Keratinocyte (primary cell): ENCODE data around the gene RO60. TPM values are rescaled to one million over a fixed set of nuclear protein-coding genes. Genes with fewer than 3 reads are reported as not detected.

Experiments
- DNase-seq: peaks from one replicate; pipeline ENCODE4 v3.0.0-alpha.2; 2011; ENCODE audit warnings: low read depth, missing footprints, low spot score
- FAIRE-seq: peaks from 2 replicates; lab custom pipeline; 2011; peaks lifted over from hg19 to GRCh38; lab: Jason Lieb, UNC
- H2AFZ ChIP-seq: 2 replicates; pipeline ENCODE4 v1.6.0; 2012; ENCODE audit warnings: low read length, control low read depth, inconsistent platforms; ENCODE audit not compliant: control insufficient read depth
- H3K27ac ChIP-seq: 2 replicates; pipeline ENCODE4 v1.5.1; 2011; ENCODE audit warnings: low read length; ENCODE audit not compliant: control insufficient read depth, insufficient read depth
- H3K27me3 ChIP-seq: 3 replicates; pipeline ENCODE4 v1.6.0; 2011; ENCODE audit warnings: low read length; ENCODE audit not compliant: control insufficient read depth, insufficient read depth; ENCODE audit errors: extremely low read depth
- H3K36me3 ChIP-seq, 2 experiments: 2 replicates in 1 of 2; 3 replicates in 1 of 2; pipeline ENCODE4 v1.5.1; 2011; ENCODE audit warnings: low read length in 2 of 2, mild to moderate bottlenecking in 1 of 2; ENCODE audit not compliant: control insufficient read depth in 2 of 2, insufficient read depth in 2 of 2; ENCODE audit errors: extremely low read depth in 1 of 2
- H3K4me1 ChIP-seq: 3 replicates; pipeline ENCODE4 v1.5.1; 2011; ENCODE audit warnings: low read length; ENCODE audit not compliant: control insufficient read depth, insufficient read depth; ENCODE audit errors: extremely low read depth
- H3K4me2 ChIP-seq: 3 replicates; pipeline ENCODE4 v1.6.0; 2011; ENCODE audit warnings: low read depth, low read length; ENCODE audit not compliant: control insufficient read depth, insufficient read depth; ENCODE audit errors: extremely low read depth
- H3K4me3 ChIP-seq, 3 experiments: fragments of 200-600 bp in 1 of 3; sonication (generic) in 1 of 3; 2 replicates in 2 of 3; 3 replicates in 1 of 3; pipeline ENCODE4 v1.5.1; 2011 to 2016; ENCODE audit warnings: low read length in 3 of 3, mild to moderate bottlenecking in 3 of 3, control low read depth in 2 of 3, inconsistent platforms in 1 of 3, low read depth in 1 of 3, mixed read lengths in 1 of 3, mixed run types in 1 of 3, moderate library complexity in 1 of 3; ENCODE audit not compliant: control insufficient read depth in 2 of 3, insufficient read depth in 2 of 3; ENCODE audit errors: extremely low read depth in 1 of 3
- H3K79me2 ChIP-seq: 2 replicates; pipeline ENCODE4 v1.6.0; 2012; ENCODE audit warnings: low read length; ENCODE audit not compliant: control insufficient read depth, insufficient read depth
- H3K9ac ChIP-seq: 3 replicates; pipeline ENCODE4 v1.6.0; 2011; ENCODE audit warnings: low read length; ENCODE audit not compliant: control insufficient read depth, insufficient read depth; ENCODE audit errors: extremely low read depth
- H3K9me1 ChIP-seq: 3 replicates; pipeline ENCODE4 v1.6.0; 2011; ENCODE audit warnings: low read length; ENCODE audit not compliant: control insufficient read depth, insufficient read depth; ENCODE audit errors: extremely low read depth
- H3K9me3 ChIP-seq: 2 replicates; pipeline ENCODE4 v1.5.1; 2012; ENCODE audit warnings: low read depth, low read length; ENCODE audit not compliant: control insufficient read depth
- H4K20me1 ChIP-seq: 3 replicates; pipeline ENCODE4 v1.6.0; 2011; ENCODE audit warnings: low read length; ENCODE audit not compliant: control insufficient read depth, insufficient read depth; ENCODE audit errors: extremely low read depth
- CTCF ChIP-seq, 3 experiments: IDR thresholded peaks in 1 of 3; conservative IDR thresholded peaks in 1 of 3; optimal IDR thresholded peaks in 1 of 3; 2 replicates in 2 of 3; 3 replicates in 1 of 3; pipeline versions ENCODE3 to v1.5.1; 2011; ENCODE audit warnings: low read length in 3 of 3, mild to moderate bottlenecking in 3 of 3, moderate library complexity in 2 of 3, control low read depth in 1 of 3, inconsistent platforms in 1 of 3; ENCODE audit not compliant: insufficient read depth in 2 of 3; ENCODE audit errors: extremely low read depth in 1 of 3
- EZH2 ChIP-seq: IDR thresholded peaks from one replicate; pipeline ENCODE4 v1.6.1; 2012; ENCODE audit warnings: inconsistent platforms, mild to moderate bottlenecking, low read length, moderate library complexity
- dilution Hi-C: fragments of 300-500 bp; cut with MboI; formaldehyde crosslinking; loops from one replicate; pipeline ENCODE4 v1.7.0; 2020; ENCODE audit warnings: low sequenced_read_pairs; ENCODE audit not compliant: extremely low pct_ligation_motif_present
- polyA plus RNA-seq, 5 experiments: library from polyadenylated mRNA; depleted of rRNA in 3 of 5; stranded (reverse) in 3 of 5; stranded (forward) in 1 of 5; unstranded in 1 of 5; fragments of >200 nt; gene quantifications; 1 replicate in 1 of 5; 2 replicates in 3 of 5; 3 replicates in 1 of 5; pipeline versions ENCODE4 v1.2.1 to v1.2.3, GENCODE V29; 2011 to 2012; ENCODE audit warnings: missing spikeins in 2 of 5, low read depth in 1 of 5, low replicate concordance in 1 of 5

Gene RO60
- polyA plus RNA-seq, 1 donor (not counting 4 experiments of a cell fraction or from before 2014, with no cell fraction given) = 25.6 TPM

- TF ChIP-seq CTCF (optimal IDR thresholded peaks at IDR 0.05 in 1 of 3, IDR thresholded peaks at IDR 0.05 in 1 of 3, conservative IDR thresholded peaks at IDR 0.05 in 1 of 3; ENCODE audit: extremely low read depth in 1 of 3, insufficient read depth in 2 of 3, low read length in 3 of 3) (peak in 1 of 3 experiments; percentile 26), EZH2 (no peak)
- Histone ChIP-seq H3K79me2 (peaks cover 24% of the 10 kb centered on the region), H4K20me1 (no peaks in the 10 kb centered on the region), H3K9me1 (no peaks in the 10 kb centered on the region), H2AFZ (peak within 1 kb of the TSS; percentile 94), H3K9ac (peak within 1 kb of the TSS; percentile 71), H3K4me3 (peak within 1 kb of the TSS; percentile 68 to 81 (median 80)), H3K27ac (peak within 1 kb of the TSS; percentile 77), H3K9me3 (no peaks in the 10 kb centered on the region), H3K27me3 (no peaks in the 10 kb centered on the region), H3K4me1 (peaks cover 8% of the 10 kb centered on the region), H3K4me2 (peak within 1 kb of the TSS; percentile 89), H3K36me3 (peaks cover 0 to 5% of the 10 kb centered on the region in 2 experiments)
- dilution Hi-C loops = no loop called here
- FAIRE-seq = peak; percentile 9
- DNase-seq = no peak
These were observed 45.8 kb downstream of the RO60 start, which contains the start of gene GLRX2 for GRCh38 chr1:193104907-193105820. GLRX2 (minus strand) TSS chr1:193105414; CDS start chr1:193105382, 32 bp downstream.

GRCh38 chr1:193105821-193106177 lies 46.4 kb downstream of the RO60 start:
- Histone ChIP-seq H3K36me3 (no peaks in the 10 kb centered on the region), H3K4me1 (peaks cover 8% of the 10 kb centered on the region), H3K27ac (peak overlapping the region; percentile 77), H3K9me1 (no peaks in the 10 kb centered on the region), H3K9me3 (no peaks in the 10 kb centered on the region), H2AFZ (peak overlapping the region; percentile 87), H3K79me2 (peaks cover 24% of the 10 kb centered on the region), H3K27me3 (no peaks in the 10 kb centered on the region), H3K9ac (peak overlapping the region; percentile 71), H3K4me3 (peak overlapping the region; percentile 68 to 81 (median 80)), H3K4me2 (peak overlapping the region; percentile 89), H4K20me1 (no peaks in the 10 kb centered on the region)
- no peak for FAIRE-seq
- no peak for DNase-seq
- dilution Hi-C loops = no loop called here
- TF ChIP-seq EZH2 (no peak), CTCF (optimal IDR thresholded peaks at IDR 0.05 in 1 of 3, IDR thresholded peaks at IDR 0.05 in 1 of 3, conservative IDR thresholded peaks at IDR 0.05 in 1 of 3; ENCODE audit: extremely low read depth in 1 of 3, insufficient read depth in 2 of 3, low read length in 3 of 3) (no peak)
